HepG2 (cell line): ENCODE measurements around the gene SEC31A. TPM values are rescaled to one million over a fixed set of nuclear protein-coding genes. Genes with fewer than 3 reads are reported as not detected.

Source experiments
- ATF1 ChIP-seq: IDR thresholded peaks from 2 replicates; pipeline ENCODE4 v1.6.1; 2016; ENCODE audit warnings: mild to moderate bottlenecking, control low read depth
- CBX2 ChIP-seq, 2 experiments: fragments of 200-600 bp in 1 of 2; sonication (generic); formaldehyde crosslinking in 1 of 2; IDR thresholded peaks; 2 replicates each; pipeline versions ENCODE4 v1.7.0 to v1.8.1; 2018 to 2022; ENCODE audit warnings: low read depth in 2 of 2, low read length in 1 of 2, mild to moderate bottlenecking in 1 of 2, missing genetic modification reagents in 1 of 2
- FLYWCH1 ChIP-seq: sonication (generic); formaldehyde crosslinking; IDR thresholded peaks from 2 replicates; pipeline ENCODE4 v1.8.1; 2023; ENCODE audit warnings: mild to moderate bottlenecking, missing genetic modification reagents
- HNF1B ChIP-seq: sonication (generic); formaldehyde crosslinking; IDR thresholded peaks from 2 replicates; pipeline ENCODE4 v1.5.1; 2020; ENCODE audit warnings: mild to moderate bottlenecking, moderate library complexity, missing genetic modification reagents
- HNF4A ChIP-seq: sonication (generic); formaldehyde crosslinking; IDR thresholded peaks from 2 replicates; pipeline ENCODE4 v1.4.0; 2020; ENCODE audit warnings: missing genetic modification reagents
- MAF1 ChIP-seq: sonication (generic); formaldehyde crosslinking; IDR thresholded peaks from 2 replicates; pipeline ENCODE4 v1.5.0; 2020; ENCODE audit warnings: missing genetic modification reagents, borderline replicate concordance
- MTF1 ChIP-seq: sonication (generic); formaldehyde crosslinking; IDR thresholded peaks from 2 replicates; pipeline ENCODE4 v1.5.0; 2020; ENCODE audit warnings: missing genetic modification reagents
- NCOA5 ChIP-seq: sonication (generic); formaldehyde crosslinking; IDR thresholded peaks from 2 replicates; pipeline ENCODE4 v1.4.0; 2020; ENCODE audit warnings: missing genetic modification reagents
- POLR2G ChIP-seq: fragments of 200-400 bp; formaldehyde crosslinking; IDR thresholded peaks from 2 replicates; pipeline ENCODE4 v1.6.1; 2018; ENCODE audit warnings: mild to moderate bottlenecking, low read depth, low read length, moderate library complexity
- PRDM4 ChIP-seq: sonication (generic); formaldehyde crosslinking; IDR thresholded peaks from 2 replicates; pipeline ENCODE4 v1.9.0; 2021; ENCODE audit warnings: missing genetic modification reagents, borderline replicate concordance
- SRSF4 ChIP-seq: fragments of 200-400 bp; formaldehyde crosslinking; IDR thresholded peaks from one replicate; pipeline ENCODE4 v1.6.1; 2018; ENCODE audit warnings: mild to moderate bottlenecking, low read depth, low read length, moderate library complexity; ENCODE audit not compliant: poor library complexity, severe bottlenecking
- ZNF160 ChIP-seq: sonication (generic); formaldehyde crosslinking; IDR thresholded peaks from 2 replicates; pipeline ENCODE4 v1.8.0; 2022; ENCODE audit warnings: mild to moderate bottlenecking, inconsistent platforms, missing genetic modification reagents
- ZNF24 ChIP-seq: fragments of 450-650 bp; IDR thresholded peaks from 2 replicates; pipeline ENCODE4 v1.6.1; 2017; ENCODE audit warnings: antibody characterized with exemption, mild to moderate bottlenecking
- ZNF512 ChIP-seq: sonication (generic); formaldehyde crosslinking; IDR thresholded peaks from 2 replicates; pipeline ENCODE4 v1.4.0; 2020; ENCODE audit warnings: mild to moderate bottlenecking, missing genetic modification reagents
- ZNF513 ChIP-seq: sonication (generic); formaldehyde crosslinking; conservative IDR thresholded peaks from 2 replicates; pipeline ENCODE4 v1.5.0; 2020; ENCODE audit warnings: missing genetic modification reagents
- ZNF569 ChIP-seq: sonication (generic); formaldehyde crosslinking; IDR thresholded peaks from 2 replicates; pipeline ENCODE4 v1.5.0; 2020; ENCODE audit warnings: mild to moderate bottlenecking, missing genetic modification reagents, moderate library complexity, borderline replicate concordance
- ZNF773 ChIP-seq: sonication (generic); formaldehyde crosslinking; IDR thresholded peaks from 2 replicates; pipeline ENCODE4 v1.4.0; 2020; ENCODE audit warnings: missing genetic modification reagents, borderline replicate concordance
- polyA plus RNA-seq, 8 experiments: library from polyadenylated mRNA; depleted of rRNA in 3 of 8; stranded (reverse) in 7 of 8; unstranded in 1 of 8; fragments of >200 nt; fragmentation: Illumina TruSeq in 4 of 8; extraction: Trizol in 4 of 8; gene quantifications; 2 replicates each; pipeline versions ENCODE4 v1.2.1 to v1.2.3, GENCODE V29; 2011 to 2016; ENCODE audit warnings: low read depth in 4 of 8, missing spikeins in 1 of 8, mixed read lengths in 1 of 8; ENCODE audit not compliant: insufficient read depth in 1 of 8
- total RNA-seq, 5 experiments: library from RNA; depleted of rRNA; stranded (reverse); fragments of >200 nt; fragmentation: Illumina TruSeq; extraction: Trizol; gene quantifications; 2 replicates each; pipeline ENCODE4 v1.2.3, GENCODE V29; 2016; ENCODE audit warnings: low read depth in 1 of 5
- TF ChIP-seq, protein P1 (sequence below): sonication (generic); formaldehyde crosslinking; IDR thresholded peaks from 2 replicates; pipeline ENCODE4 v1.5.0; 2020; ENCODE audit warnings: missing genetic modification reagents, mild to moderate bottlenecking, borderline replicate concordance
- TF ChIP-seq, protein P2 (sequence below): IDR thresholded peaks from 2 replicates; pipeline ENCODE4 v1.6.1; 2018; ENCODE audit warnings: missing genetic modification reagents, mild to moderate bottlenecking, missing compliant biosample characterization

The SEC31A gene
- total and polyA plus RNA-seq, 2 of the 13 experiments (the other 11 are each of a cell fraction or from before 2014, with no cell fraction given), result 231 to 435 TPM

GRCh38 chr4:82900411-82901182 is 9.6 kb upstream of the SEC31A start, which contains the start of gene THAP9 (continued):
- TF ChIP-seq, protein P1, sequence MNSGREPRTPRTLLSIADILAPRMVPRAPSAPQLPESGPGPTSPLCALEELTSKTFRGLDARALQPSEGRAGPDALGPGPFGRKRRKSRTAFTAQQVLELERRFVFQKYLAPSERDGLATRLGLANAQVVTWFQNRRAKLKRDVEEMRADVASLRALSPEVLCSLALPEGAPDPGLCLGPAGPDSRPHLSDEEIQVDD (CRISPR knock-in tag), result peak; percentile 66; the same call in 1 of the 2 replicates
- TF ChIP-seq ZNF513 (no peak), ATF1 (CRISPR knock-in tag) (peak; percentile 86; the same call in 1 of the 2 replicates), FLYWCH1 (CRISPR knock-in tag) (no peak), SRSF4 (no peak), ZNF160 (CRISPR knock-in tag) (no peak; the same call in 1 of the 2 replicates), NCOA5 (CRISPR knock-in tag) (no peak), POLR2G (peak; percentile 89), ZNF773 (0 out of 2 replicates have a peak, but pooled peaks have one; percentile 48), CBX2 (IDR thresholded peaks at IDR 0.05; ENCODE audit: low read depth, low read length) (no peak), CBX2 (CRISPR knock-in tag; IDR thresholded peaks at IDR 0.05; ENCODE audit: low read depth) (no peak; the same call in 1 of the 2 replicates), ZNF24 (no peak), ZNF569 (CRISPR knock-in tag) (0 out of 2 replicates have a peak, but pooled peaks have one; percentile 64), ZNF512 (CRISPR knock-in tag) (no peak), PRDM4 (CRISPR knock-in tag) (no peak), MTF1 (peak; percentile 28; the same call in 1 of the 2 replicates), HNF4A (CRISPR knock-in tag) (no peak; the same call in 1 of the 2 replicates), MAF1 (CRISPR knock-in tag) (no peak; the same call in 1 of the 2 replicates), HNF1B (CRISPR knock-in tag) (peak; percentile 55; the same call in 1 of the 2 replicates)
- TF ChIP-seq, protein P2, sequence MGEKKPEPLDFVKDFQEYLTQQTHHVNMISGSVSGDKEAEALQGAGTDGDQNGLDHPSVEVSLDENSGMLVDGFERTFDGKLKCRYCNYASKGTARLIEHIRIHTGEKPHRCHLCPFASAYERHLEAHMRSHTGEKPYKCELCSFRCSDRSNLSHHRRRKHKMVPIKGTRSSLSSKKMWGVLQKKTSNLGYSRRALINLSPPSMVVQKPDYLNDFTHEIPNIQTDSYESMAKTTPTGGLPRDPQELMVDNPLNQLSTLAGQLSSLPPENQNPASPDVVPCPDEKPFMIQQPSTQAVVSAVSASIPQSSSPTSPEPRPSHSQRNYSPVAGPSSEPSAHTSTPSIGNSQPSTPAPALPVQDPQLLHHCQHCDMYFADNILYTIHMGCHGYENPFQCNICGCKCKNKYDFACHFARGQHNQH, result peak; percentile 86
